Hepatocyte (in vitro differentiated cells): ENCODE results near the gene CCDC120.

Experiments
- EZH2phosphoT487 ChIP-seq: fragments of 200-600 bp; sonication (generic); IDR thresholded peaks from one replicate; pipeline ENCODE4 v1.6.1; 2018; ENCODE audit warnings: antibody characterized with exemption, mild to moderate bottlenecking, low read depth, moderate library complexity; ENCODE audit not compliant: unreplicated experiment, severe bottlenecking
- TF ChIP-seq, protein P1 (sequence below): fragments of 200-600 bp; sonication (generic); IDR thresholded peaks from 2 replicates; pipeline ENCODE4 v1.5.1; 2016; ENCODE audit warnings: antibody characterized with exemption, mild to moderate bottlenecking; ENCODE audit not compliant: poor library complexity

- TF ChIP-seq, protein P1, sequence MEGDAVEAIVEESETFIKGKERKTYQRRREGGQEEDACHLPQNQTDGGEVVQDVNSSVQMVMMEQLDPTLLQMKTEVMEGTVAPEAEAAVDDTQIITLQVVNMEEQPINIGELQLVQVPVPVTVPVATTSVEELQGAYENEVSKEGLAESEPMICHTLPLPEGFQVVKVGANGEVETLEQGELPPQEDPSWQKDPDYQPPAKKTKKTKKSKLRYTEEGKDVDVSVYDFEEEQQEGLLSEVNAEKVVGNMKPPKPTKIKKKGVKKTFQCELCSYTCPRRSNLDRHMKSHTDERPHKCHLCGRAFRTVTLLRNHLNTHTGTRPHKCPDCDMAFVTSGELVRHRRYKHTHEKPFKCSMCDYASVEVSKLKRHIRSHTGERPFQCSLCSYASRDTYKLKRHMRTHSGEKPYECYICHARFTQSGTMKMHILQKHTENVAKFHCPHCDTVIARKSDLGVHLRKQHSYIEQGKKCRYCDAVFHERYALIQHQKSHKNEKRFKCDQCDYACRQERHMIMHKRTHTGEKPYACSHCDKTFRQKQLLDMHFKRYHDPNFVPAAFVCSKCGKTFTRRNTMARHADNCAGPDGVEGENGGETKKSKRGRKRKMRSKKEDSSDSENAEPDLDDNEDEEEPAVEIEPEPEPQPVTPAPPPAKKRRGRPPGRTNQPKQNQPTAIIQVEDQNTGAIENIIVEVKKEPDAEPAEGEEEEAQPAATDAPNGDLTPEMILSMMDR = no peak
- no peak for TF ChIP-seq EZH2phosphoT487
These were observed 39.1 kb upstream of the CCDC120 start for GRCh38 chrX:49019599-49020249.
